DOHH2 (cell line): ENCODE data around the gene PBRM1.
A peak's percentile ranks its signal among the peaks of the same experiment; 100 is the strongest.

Experiments
- H3F3A ChIP-seq: fragments of 200-600 bp; sonication (generic), shearing (Covaris generic); 2 replicates; pipeline ENCODE4 v1.6.0; 2016; ENCODE audit warnings: antibody characterized with exemption, mild to moderate bottlenecking; ENCODE audit not compliant: control insufficient read depth, insufficient read depth
- H3K27ac ChIP-seq: fragments of 200-600 bp; sonication (generic); 2 replicates; pipeline ENCODE4 v1.5.1; 2014; ENCODE audit warnings: low read depth, mild to moderate bottlenecking, low read length, moderate library complexity
- H3K27me3 ChIP-seq: fragments of 200-600 bp; sonication (generic); 2 replicates; pipeline ENCODE4 v1.6.1; 2014; ENCODE audit warnings: mild to moderate bottlenecking, low read length, mixed read lengths; ENCODE audit not compliant: control insufficient read depth
- H3K36me3 ChIP-seq: fragments of 200-600 bp; sonication (generic); 2 replicates; pipeline ENCODE4 v1.6.1; 2014; ENCODE audit warnings: mild to moderate bottlenecking, low read length, moderate library complexity, mixed read lengths; ENCODE audit not compliant: control insufficient read depth
- H3K4me1 ChIP-seq: fragments of 200-600 bp; sonication (generic); 2 replicates; pipeline ENCODE4 v1.6.1; 2014; ENCODE audit warnings: mild to moderate bottlenecking, low read length, mixed read lengths; ENCODE audit not compliant: control insufficient read depth
- H3K4me2 ChIP-seq: fragments of 200-600 bp; sonication (generic); 2 replicates; pipeline ENCODE4 v1.6.0; 2014; ENCODE audit warnings: mild to moderate bottlenecking, low read length, moderate library complexity
- H3K4me3 ChIP-seq: fragments of 200-600 bp; sonication (generic); 2 replicates; pipeline ENCODE4 v1.5.1; 2014; ENCODE audit warnings: mild to moderate bottlenecking, low read length, mixed read lengths
- H3K79me2 ChIP-seq: fragments of 200-600 bp; sonication (generic); 2 replicates; pipeline ENCODE4 v1.6.1; 2014; ENCODE audit warnings: mild to moderate bottlenecking, low read length, mixed read lengths; ENCODE audit not compliant: control insufficient read depth
- H3K9me2 ChIP-seq: fragments of 200-600 bp; sonication (generic); replicated peaks from 2 replicates; pipeline ENCODE4 v1.6.1; 2014; ENCODE audit warnings: mild to moderate bottlenecking, low read length, mixed read lengths; ENCODE audit not compliant: control insufficient read depth
- H3K9me3 ChIP-seq: fragments of 200-600 bp; sonication (generic); 2 replicates; pipeline ENCODE4 v1.6.1; 2014; ENCODE audit warnings: antibody characterized with exemption, low read length, mixed read lengths; ENCODE audit not compliant: control insufficient read depth, insufficient read depth
- H4K20me1 ChIP-seq: fragments of 200-600 bp; sonication (generic); 2 replicates; pipeline ENCODE4 v1.6.0; 2014; ENCODE audit warnings: low read depth, mild to moderate bottlenecking, antibody characterized with exemption, low read length, moderate library complexity; ENCODE audit not compliant: control insufficient read depth, insufficient read depth
- EZH2phosphoT487 ChIP-seq: fragments of 200-600 bp; sonication (generic); IDR thresholded peaks from 2 replicates; pipeline ENCODE4 v1.6.1; 2017; ENCODE audit warnings: borderline replicate concordance, mild to moderate bottlenecking, antibody characterized with exemption, low read length, moderate library complexity, mixed read lengths
- TF ChIP-seq, protein P1 (sequence below): fragments of 200-600 bp; sonication (generic); IDR thresholded peaks from one replicate; pipeline ENCODE4 v1.5.1; 2014; ENCODE audit warnings: antibody characterized with exemption, mild to moderate bottlenecking, low read depth, low read length; ENCODE audit not compliant: poor library complexity, severe bottlenecking

Gene PBRM1

DNA sequence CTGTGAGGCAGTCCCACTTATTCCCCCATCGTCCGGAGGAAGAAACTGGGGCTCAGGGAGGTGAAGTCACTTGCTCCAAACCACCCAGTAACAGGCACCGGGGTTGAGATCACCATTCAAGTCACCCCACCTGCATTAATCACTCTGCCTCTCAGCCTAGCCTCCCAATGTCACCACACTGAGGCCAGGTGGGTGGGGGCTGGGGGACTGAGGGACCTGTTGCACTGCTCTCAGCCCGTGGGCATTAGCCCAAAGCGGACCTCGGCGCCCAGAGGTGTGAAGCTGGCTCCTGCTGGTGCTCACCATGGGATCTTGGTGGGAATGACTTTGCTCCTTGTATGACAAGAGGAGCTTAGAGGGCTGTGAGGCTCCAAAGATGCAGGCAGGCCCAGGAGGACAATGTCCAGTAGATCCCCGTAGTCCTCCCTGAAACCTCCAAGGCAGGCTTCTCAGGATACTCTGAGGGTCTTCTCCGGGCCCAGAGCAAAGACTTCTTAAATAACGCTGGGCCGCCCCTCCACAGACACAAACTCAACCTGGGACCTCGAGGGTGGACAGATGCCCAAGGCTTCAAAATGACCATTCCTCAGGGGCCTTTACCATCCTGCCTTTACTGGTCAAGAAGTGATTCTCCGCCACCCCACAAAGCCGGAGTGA lies 153.7 kb downstream of the PBRM1 start:
- H3K79me2 ChIP-seq, result peaks cover 41% of the 10 kb centered on the region
- H3K27me3 ChIP-seq, result no peaks in the 10 kb centered on the region
- H3K27ac ChIP-seq, result no peak overlapping the region
- TF ChIP-seq, protein P1, sequence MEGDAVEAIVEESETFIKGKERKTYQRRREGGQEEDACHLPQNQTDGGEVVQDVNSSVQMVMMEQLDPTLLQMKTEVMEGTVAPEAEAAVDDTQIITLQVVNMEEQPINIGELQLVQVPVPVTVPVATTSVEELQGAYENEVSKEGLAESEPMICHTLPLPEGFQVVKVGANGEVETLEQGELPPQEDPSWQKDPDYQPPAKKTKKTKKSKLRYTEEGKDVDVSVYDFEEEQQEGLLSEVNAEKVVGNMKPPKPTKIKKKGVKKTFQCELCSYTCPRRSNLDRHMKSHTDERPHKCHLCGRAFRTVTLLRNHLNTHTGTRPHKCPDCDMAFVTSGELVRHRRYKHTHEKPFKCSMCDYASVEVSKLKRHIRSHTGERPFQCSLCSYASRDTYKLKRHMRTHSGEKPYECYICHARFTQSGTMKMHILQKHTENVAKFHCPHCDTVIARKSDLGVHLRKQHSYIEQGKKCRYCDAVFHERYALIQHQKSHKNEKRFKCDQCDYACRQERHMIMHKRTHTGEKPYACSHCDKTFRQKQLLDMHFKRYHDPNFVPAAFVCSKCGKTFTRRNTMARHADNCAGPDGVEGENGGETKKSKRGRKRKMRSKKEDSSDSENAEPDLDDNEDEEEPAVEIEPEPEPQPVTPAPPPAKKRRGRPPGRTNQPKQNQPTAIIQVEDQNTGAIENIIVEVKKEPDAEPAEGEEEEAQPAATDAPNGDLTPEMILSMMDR, result no peak
- no peak for TF ChIP-seq EZH2phosphoT487
- H3K9me2 ChIP-seq, result no peaks in the 10 kb centered on the region
- H3K4me3 ChIP-seq, result peak overlapping the region; percentile 93
- H3F3A ChIP-seq, result peaks cover 9% of the 10 kb centered on the region
- H4K20me1 ChIP-seq, result 0 out of 2 replicates have a peak, but pooled peaks cover 5% of the 10 kb centered on the region
- H3K4me1 ChIP-seq, result peaks cover 27% of the 10 kb centered on the region
- peaks cover 42% of the 10 kb centered on the region for H3K36me3 ChIP-seq
- H3K9me3 ChIP-seq, result no peaks in the 10 kb centered on the region
- H3K4me2 ChIP-seq, result peak overlapping the region; percentile 99

DNA sequence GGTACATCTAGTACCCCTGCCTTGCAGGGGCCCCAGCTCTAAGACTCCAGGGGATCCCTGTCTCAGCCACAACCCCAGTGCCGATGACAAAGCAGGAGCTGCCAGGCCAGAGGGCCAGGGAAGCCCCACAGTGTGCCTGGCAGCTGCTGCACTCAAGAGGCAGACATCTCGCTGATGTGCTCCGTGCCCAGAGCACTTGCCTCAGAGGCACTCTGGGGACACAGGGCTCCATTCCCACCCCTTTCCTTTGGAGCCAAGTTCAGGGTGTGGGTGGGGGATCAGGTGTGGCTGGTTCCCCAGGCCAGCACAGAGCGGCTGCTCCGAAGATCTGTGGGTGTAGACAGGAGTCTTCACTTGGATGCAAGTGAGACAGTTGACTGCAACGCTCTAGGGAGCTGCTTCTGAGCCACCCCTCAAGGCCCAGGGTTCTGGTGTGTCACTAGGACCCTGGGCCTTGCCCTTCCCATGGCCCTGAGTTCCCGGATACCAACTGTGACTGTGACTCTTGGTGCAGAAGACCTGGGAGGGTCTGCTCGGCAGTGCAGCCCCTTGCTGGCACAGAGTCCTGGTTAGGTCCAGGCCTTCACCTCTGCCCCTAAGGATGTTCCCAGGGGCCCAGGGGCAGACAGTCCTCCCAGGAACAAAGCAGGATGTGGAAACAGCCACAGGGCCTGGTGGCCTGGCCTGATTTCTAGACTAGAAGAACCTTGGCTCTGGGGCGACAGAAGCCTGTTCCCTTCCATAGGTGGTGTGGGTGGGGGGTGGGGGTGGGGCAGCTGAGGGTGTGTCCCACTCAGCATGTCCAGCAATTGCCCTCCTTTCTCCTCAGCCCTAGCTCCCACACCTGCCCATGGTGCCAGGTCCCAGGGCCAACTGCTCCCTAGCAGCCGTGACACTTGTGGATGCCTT lies 154.5 kb downstream of the PBRM1 start:
- Histone ChIP-seq H3K79me2 (peaks cover 36% of the 10 kb centered on the region), H3K4me2 (peak overlapping the region; percentile 99; the same call in 1 of the 2 replicates), H4K20me1 (0 out of 2 replicates have a peak, but pooled peaks cover 5% of the 10 kb centered on the region), H3K9me3 (no peaks in the 10 kb centered on the region), H3K27ac (no peak overlapping the region), H3K27me3 (no peaks in the 10 kb centered on the region), H3K4me3 (no peak overlapping the region), H3F3A (peaks cover 9% of the 10 kb centered on the region), H3K9me2 (no peaks in the 10 kb centered on the region), H3K36me3 (peaks cover 46% of the 10 kb centered on the region), H3K4me1 (peaks cover 27% of the 10 kb centered on the region)
- no peak for TF ChIP-seq EZH2phosphoT487
- TF ChIP-seq, protein P1, result no peak

DNA sequence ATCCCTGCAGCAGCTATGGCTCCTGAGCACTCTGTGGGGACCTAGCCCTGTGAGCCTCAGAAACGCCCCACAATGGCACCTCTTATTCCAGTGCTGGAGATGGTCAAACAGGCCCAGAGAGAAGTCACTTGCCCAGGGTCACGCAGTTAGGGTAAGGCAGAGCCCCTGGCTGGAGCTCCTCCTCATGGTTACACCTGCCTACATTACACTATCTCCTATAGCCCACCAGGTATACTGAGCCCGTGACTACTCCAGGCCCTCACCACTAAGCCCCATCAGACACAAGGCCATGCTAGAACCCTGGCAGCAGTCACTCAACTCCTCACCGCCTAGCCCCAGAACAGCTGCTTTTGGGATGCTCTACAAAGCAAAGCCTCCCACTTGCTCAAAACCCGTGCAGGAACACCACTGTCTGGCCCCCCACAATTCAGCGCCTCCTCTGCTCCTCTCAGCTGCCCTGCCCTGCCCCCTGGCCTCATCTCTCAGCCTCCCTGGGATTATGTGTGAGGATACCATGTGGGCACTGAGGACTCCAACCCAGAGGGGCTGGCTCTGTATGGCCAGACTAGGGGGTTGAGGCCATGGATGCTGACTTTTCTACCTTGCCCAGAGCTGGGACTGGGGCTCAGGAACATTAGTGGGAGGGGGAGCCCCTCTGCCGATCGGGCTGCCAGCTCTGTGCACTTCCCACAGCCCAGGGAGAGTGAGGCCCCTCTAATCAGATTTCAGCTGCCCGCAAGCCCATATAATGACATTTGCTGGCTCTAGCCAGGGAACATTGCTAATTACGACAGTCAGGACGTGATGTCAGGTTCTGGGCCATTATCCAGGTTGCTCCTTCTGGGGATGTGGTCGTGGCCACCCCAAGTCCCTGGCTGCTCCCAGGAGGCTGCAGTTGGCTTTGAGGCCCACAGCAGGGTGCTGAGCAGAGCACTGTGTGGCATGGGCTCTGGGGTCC lies 156.1 kb downstream of the PBRM1 start:
- H4K20me1 ChIP-seq, result 0 out of 2 replicates have a peak, but pooled peaks cover 5% of the 10 kb centered on the region
- H3K4me1 ChIP-seq, result peaks cover 19% of the 10 kb centered on the region
- no peak overlapping the region for H3K4me3 ChIP-seq
- peaks cover 53% of the 10 kb centered on the region for H3K36me3 ChIP-seq
- no peaks in the 10 kb centered on the region for H3K9me3 ChIP-seq
- no peak overlapping the region for H3K27ac ChIP-seq
- no peaks in the 10 kb centered on the region for H3K27me3 ChIP-seq
- no peaks in the 10 kb centered on the region for H3K9me2 ChIP-seq
- H3K79me2 ChIP-seq, result peaks cover 36% of the 10 kb centered on the region
- no peak for TF ChIP-seq EZH2phosphoT487
- TF ChIP-seq, protein P1, result no peak
- no peak overlapping the region for H3K4me2 ChIP-seq
- H3F3A ChIP-seq, result 0 out of 2 replicates have a peak, but pooled peaks cover under 1% of the 10 kb centered on the region
